ENCODE results near the gene SLC5A1.

DNA sequence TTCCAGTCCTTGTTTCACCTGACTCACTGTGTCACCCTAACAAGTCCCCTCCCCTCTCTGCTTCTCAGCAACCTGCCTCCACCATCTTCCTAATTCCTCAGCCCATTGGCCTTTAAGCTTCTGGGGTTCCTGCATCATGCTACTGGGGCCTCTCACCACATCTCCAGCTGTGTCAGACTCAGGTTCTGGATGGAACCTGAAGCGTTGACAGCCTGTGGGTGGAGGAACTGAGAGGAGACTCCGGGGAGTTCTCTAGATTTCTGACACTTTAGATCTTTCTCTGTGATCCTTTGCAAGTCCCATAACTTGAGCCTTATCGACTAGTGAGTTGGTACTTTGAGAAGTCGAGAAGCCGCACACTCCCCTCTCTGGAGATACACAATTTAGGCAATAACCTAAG, 11.6 kb upstream of the SLC5A1 start:
- TF ChIP-seq TAF1 (IDR thresholded peaks at IDR 0.05; ENCODE audit: low read depth) (no peak), EZH2 (IDR thresholded peaks at IDR 0.05; ENCODE audit: borderline replicate concordance, insufficient read depth, low read length, poor library complexity, severe bottlenecking) (no peak), CTCF (IDR thresholded peaks at IDR 0.05; ENCODE audit: poor library complexity, severe bottlenecking) (no peak), SMC3 (conservative IDR thresholded peaks at IDR 0.05; ENCODE audit: poor library complexity) (no peak)

Measured in neural cell (in vitro differentiated cells).